Sciatic nerve (tissue), 2 donors: ENCODE data around the gene OPA3. TPM values are rescaled to one million over a fixed set of nuclear protein-coding genes. Genes with fewer than 3 reads are reported as not detected.

Experiments
- ATAC-seq: fragments of 200-7000 bp; cut with Tn5 transposase; one replicate; pipeline ENCODE4 v1.9.1; 2020; ENCODE audit warnings: mild to moderate bottlenecking, moderate library complexity
- DNase-seq: peaks from one replicate; pipeline ENCODE4 v3.0.0-alpha.2; 2020; ENCODE audit warnings: low spot score
- intact Hi-C: fragments of 100-400 bp; cut with DNase I; formaldehyde crosslinking; loops from one replicate; pipeline ENCODE4 v1.14.2; 2022
- total RNA-seq: library from RNA; stranded (reverse); fragmentation: NEBNext Ultra II Directional; extraction: Animal tissue kit (Norgen Biotek cat#: 25700); gene quantifications from one replicate; pipeline ENCODE4 v1.2.1, GENCODE V29; 2021
- donor health status: DM: no; HTN: no; CAD: no.
- donor health status: DM: no; HTN: no; CAD: no.

The OPA3 gene
- total RNA-seq, 1 donor from 2014 or later: 10.7 TPM

DNA sequence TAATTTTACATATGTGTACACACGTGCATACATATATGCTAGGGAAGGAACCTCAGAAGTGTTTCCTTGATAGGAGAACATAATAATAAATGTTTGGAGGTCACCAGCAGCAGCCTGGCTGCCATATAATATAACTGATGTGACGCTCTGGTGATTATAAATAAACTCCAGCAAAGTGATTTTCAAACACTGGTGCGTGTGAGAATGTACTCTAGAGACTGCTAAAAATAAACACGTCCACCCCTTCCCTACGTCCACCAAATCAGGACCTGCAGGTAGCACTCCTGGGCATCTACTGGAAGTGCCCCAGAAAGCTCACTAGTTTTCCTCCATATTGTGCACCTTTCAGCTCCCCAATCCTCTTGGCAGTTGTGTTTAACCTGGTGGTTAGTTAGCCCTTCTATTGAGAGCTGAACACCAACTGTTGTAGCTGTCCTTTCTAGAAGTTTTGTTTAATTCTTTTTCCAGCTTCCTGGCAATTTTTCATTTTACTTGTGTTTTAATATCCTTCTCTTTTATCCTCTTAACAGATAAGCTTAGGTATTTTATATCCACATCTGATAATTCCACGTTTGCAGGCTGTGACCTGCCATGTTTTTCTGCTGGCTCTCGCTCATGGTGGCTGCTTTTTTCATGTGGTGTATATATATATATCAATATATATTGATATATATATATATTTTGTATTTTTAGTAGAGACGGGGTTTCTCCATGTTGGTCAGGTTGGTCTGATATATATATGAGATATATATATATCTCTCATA lies 13.0 kb downstream of the OPA3 start:
- intact Hi-C loops: no loop called here
- ATAC-seq: no peak

GRCh38 chr19:45569619-45570421 lies 14.8 kb downstream of the OPA3 start:
- ATAC-seq (no peak), DNase-seq (no peak)
- intact Hi-C loops: no loop called here

More for the DNA sequence above, 13.0 kb downstream of the OPA3 start:
- no peak for DNase-seq

- DNase-seq: no peak
- ATAC-seq: no peak
- intact Hi-C loops: no loop called here
Measured at GRCh38 chr19:45568732-45569131, 15.9 kb downstream of the OPA3 start.

- no peak for DNase-seq
- intact Hi-C loops: no loop called here
- no peak for ATAC-seq
Measured at GRCh38 chr19:45567609-45568008, 17.0 kb downstream of the OPA3 start.

GRCh38 chr19:45564131-45564780 lies 20.3 kb downstream of the OPA3 start:
- DNase-seq (no peak), ATAC-seq (no peak)
- intact Hi-C loops: no loop called here

GRCh38 chr19:45560686-45561085 lies 23.9 kb downstream of the OPA3 start:
- DNase-seq (no peak), ATAC-seq (no peak)
- intact Hi-C loops: no loop called here

- intact Hi-C loops: no loop called here
- no peak for ATAC-seq
- DNase-seq: no peak
Measured at GRCh38 chr19:45560038-45560437, 24.6 kb downstream of the OPA3 start.

GRCh38 chr19:45558399-45558878 lies 26.2 kb downstream of the OPA3 start:
- DNase-seq (no peak), ATAC-seq (peak; percentile 65)
- intact Hi-C loops: no loop called here

DNA sequence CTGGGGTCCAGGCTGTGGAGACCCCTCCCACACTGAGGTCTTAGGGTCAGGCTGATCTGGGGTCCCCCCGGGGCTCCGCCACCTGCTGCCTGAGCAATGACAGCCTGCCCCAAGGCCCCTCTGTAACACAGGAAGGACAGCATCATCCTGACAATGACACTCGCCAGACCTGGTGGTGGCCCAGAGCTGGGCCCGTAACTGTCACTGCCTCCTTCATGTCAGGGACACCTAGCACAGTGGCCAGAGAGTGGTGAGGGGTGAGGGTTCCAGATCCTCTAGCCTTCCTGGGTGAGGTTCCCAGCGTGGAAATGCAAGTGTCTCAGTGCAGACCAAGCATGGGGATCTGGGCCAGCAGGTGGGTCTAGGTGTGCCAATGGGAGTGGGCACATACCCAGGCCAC lies 27.8 kb downstream of the OPA3 start:
- intact Hi-C loops: no loop called here
- DNase-seq (no peak), ATAC-seq (no peak)

GRCh38 chr19:45554481-45554880 lies 30.1 kb downstream of the OPA3 start:
- no peak for DNase-seq
- intact Hi-C loops: no loop called here

GRCh38 chr19:45553464-45553863 lies 31.1 kb downstream of the OPA3 start:
- intact Hi-C loops: no loop called here
- ATAC-seq (no peak), DNase-seq (no peak)

More at GRCh38 chr19:45554481-45554880, 30.1 kb downstream of the OPA3 start:
- ATAC-seq: no peak

GRCh38 chr19:45547965-45548609 lies 36.5 kb downstream of the OPA3 start:
- DNase-seq: no peak
- intact Hi-C loops: no loop called here
- peak; percentile 41 for ATAC-seq

GRCh38 chr19:45547211-45547770 lies 37.3 kb downstream of the OPA3 start:
- DNase-seq: no peak
- ATAC-seq: no peak
- intact Hi-C loops: no loop called here

DNA sequence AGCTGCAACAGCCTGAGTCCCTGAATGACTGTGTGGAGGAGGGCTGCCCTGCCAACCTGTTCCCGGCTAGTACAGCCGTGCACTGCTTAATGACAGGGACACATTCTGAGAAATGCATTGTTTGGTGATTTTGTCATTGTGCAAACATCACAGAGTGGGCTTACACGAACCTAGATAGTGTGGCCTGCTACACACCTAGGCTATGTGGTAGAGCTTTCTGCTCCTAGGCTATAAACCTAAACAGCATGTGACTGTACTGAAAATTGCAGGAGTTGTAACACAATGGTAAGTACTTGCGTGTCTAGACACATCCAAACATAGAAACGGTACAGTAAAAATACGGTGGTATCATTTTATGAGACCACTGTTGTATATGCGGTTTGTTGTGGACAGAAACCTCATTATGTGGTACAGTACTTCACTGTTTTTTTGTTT lies 42.4 kb downstream of the OPA3 start:
- ATAC-seq (no peak), DNase-seq (no peak)

GRCh38 chr19:45539459-45539858 lies 45.1 kb downstream of the OPA3 start:
- no peak for DNase-seq
- ATAC-seq: no peak
- intact Hi-C loops: no loop called here

More for the DNA sequence above, 42.4 kb downstream of the OPA3 start:
- intact Hi-C loops: no loop called here

GRCh38 chr19:45531349-45531748 lies 53.3 kb downstream of the OPA3 start:
- DNase-seq: no peak
- intact Hi-C loops: no loop called here
- ATAC-seq: no peak

DNA sequence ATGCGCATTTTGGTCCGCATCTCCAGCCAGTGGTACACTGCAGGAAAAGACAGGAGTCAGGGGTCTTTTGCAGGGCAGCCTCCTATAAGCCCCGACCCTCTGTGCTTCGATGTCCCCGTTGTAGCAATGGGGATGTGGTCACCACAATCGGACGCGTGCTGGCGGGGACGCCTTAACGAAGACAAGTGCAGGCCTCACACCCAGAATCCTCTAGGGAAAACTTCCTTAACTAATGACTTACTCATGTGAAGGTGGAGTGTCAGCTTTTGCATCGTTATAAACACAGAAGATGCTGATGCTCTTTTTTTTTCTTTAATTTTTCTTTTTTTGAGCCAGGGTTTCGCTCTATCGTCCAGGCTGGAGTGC lies 55.2 kb downstream of the OPA3 start:
- ATAC-seq: no peak
- intact Hi-C loops: no loop called here
- DNase-seq: no peak

DNA sequence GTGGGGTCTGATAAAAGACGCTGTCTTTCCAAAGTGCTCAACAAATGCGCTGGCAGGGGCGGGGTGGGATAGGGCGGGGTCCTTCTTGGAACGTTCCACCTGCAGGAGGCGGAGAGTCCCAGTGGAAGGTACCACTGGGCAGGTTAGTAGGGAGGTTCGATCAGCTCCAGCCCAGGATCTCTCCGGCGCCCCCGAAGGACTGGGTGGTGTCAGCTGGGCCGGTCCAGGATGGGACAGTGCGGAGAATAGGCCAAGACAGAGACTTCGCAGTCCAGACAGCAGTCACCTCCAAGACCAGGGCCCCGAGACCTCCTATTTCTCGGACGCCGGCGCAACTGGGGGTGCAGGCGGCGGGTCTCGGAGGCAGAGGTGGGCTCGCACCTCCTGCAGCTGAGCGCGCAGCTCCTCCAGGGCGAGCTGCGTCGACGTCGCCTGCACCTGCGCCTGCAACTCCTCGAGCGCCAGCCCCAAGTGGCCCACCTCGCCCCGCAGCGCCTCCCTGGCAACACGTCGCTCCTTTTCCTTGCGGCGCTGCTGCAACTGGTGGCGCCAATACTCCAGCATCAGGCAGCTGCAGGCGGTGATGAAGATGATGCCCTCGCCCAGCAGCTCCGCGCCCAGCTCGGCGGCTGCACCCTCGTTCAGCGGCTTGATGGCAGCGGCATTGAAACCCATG lies 55.7 kb downstream of the OPA3 start:
- ATAC-seq (peak; percentile 8), DNase-seq (no peak)
- intact Hi-C loops: no loop called here
